ENCODE measurements around the gene FAAP100. TPM values are rescaled to one million over a fixed set of nuclear protein-coding genes. Genes with fewer than 3 reads are reported as not detected.

FAAP100 gene
- polyA plus RNA-seq, 1 of the 3 experiments (the other 2 are of a cell fraction): 18.9 TPM

DNA sequence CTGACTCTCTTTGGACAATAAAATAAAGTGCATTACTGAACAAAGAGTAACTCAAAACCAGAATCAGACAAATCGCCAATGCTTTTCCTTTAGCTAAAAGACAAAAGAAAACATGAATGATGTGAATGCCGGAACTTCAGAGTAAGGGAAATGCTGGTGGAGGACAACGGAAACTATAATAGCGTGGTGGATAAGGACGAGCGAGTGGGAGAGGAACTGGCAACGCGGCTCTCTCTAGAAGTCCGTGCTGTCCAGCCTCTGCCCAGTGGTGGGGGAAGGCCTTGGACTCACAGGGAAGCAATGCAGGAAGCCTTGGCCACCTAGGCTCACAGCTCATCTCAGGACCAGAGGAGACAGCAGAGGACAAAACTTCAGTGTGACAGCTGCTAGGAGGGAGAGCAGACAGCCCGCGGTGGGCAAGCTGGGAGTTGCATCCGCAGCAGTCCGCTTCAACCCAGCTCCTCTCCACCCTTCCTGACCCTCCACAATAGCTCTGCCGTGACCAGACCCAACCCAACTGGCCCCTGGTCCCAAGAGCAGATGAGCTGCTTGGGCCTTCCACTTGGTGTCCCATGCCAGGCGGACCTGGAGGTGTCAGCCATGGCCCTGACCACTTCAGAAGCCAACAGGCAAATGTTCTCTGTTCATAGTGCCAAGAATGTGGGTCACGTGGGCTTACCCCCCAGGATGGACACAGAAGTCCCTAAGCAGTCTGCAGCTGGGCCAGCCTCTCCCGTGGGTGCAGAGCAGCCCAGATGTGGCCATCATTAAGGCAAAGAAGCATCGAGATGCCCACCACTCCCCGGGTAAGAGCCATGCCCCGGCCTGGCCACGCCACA, 5.3 kb upstream of the FAAP100 start:
- Histone ChIP-seq H3K4me3 (ENCODE audit: low read depth in 2 of 2, low read length in 1 of 2) (no peak overlapping the region), H3K27me3 (ENCODE audit: insufficient read depth) (no peaks in the 10 kb centered on the region), H3F3A (replicated peaks; ENCODE audit: insufficient read depth) (peaks cover 55% of the 10 kb centered on the region), H3K4me1 (ENCODE audit: control insufficient read depth in 1 of 2, insufficient read depth in 2 of 2, low read depth in 1 of 2, low read length in 1 of 2) (peaks cover 12 to 25% of the 10 kb centered on the region in 2 experiments; a peak in 3 of 4 replicates), H3K79me2 (ENCODE audit: insufficient read depth) (peaks cover 40% of the 10 kb centered on the region), H2AFZ (ENCODE audit: low read depth) (no peak overlapping the region), H3K27ac (ENCODE audit: low read depth in 2 of 2, low read length in 1 of 2) (no peak overlapping the region), H3K36me3 (replicated peaks in 1 of 2; ENCODE audit: control insufficient read depth in 1 of 2, insufficient read depth in 2 of 2, low read length in 1 of 2) (peaks cover 35 to 37% of the 10 kb centered on the region in 2 experiments), H3K9me3 (no peaks in the 10 kb centered on the region), H3K4me2 (no peak overlapping the region), H3K9me2 (no peaks in the 10 kb centered on the region), H4K20me1 (ENCODE audit: insufficient read depth) (peaks cover 10% of the 10 kb centered on the region; the same call in 1 of the 2 replicates), H3K9ac (no peak overlapping the region)
- ChIA-PET POLR2A (interaction anchor here (0.9 kb wide), 1 partner anchor 9 kb away, joined by 4 read pairs; no protein-coding TSS in a partner anchor), CTCF (interaction anchor here (1.2 to 3.3 kb wide), 3 partner anchors 10 to 117 kb away, joined by 3 to 16 read pairs (median 6); no protein-coding TSS in a partner anchor)
- 88% methylated on average over 15 of the region's 21 CpGs for WGBS (ENCODE audit: low lambda C conversion rate)
- TF ChIP-seq RXRA (IDR thresholded peaks at IDR 0.05; ENCODE audit: borderline replicate concordance, low read depth) (no peak), ELF1 (IDR thresholded peaks at IDR 0.05) (no peak), GATA2 (CRISPR knock-in tag; IDR thresholded peaks at IDR 0.05) (no peak), POLR2AphosphoS5 (IDR thresholded peaks at IDR 0.05; ENCODE audit: low read depth, low read length) (no peak), RAD21 (IDR thresholded peaks at IDR 0.05; ENCODE audit: low read length) (no peak), IRF3 (IDR thresholded peaks at IDR 0.05; ENCODE audit: low read depth, low read length) (no peak), MXI1 (IDR thresholded peaks at IDR 0.05; ENCODE audit: low read depth, low read length) (no peak), FOXJ3 (CRISPR knock-in tag; IDR thresholded peaks at IDR 0.05) (no peak), JUND (IDR thresholded peaks at IDR 0.05) (no peak), GABPA (IDR thresholded peaks at IDR 0.05; ENCODE audit: low read depth) (no peak), NFIC (IDR thresholded peaks at IDR 0.05; ENCODE audit: borderline replicate concordance) (no peak), SMC3 (IDR thresholded peaks at IDR 0.05; ENCODE audit: low read depth, low read length) (no peak), EZH2phosphoT487 (IDR thresholded peaks at IDR 0.05; ENCODE audit: borderline replicate concordance, low read depth) (no peak), TCF12 (IDR thresholded peaks at IDR 0.05) (no peak), RFX5 (IDR thresholded peaks at IDR 0.05; ENCODE audit: low read length) (no peak), TEAD4 (IDR thresholded peaks at IDR 0.05; ENCODE audit: borderline replicate concordance, insufficient read depth) (no peak), NRF1 (IDR thresholded peaks at IDR 0.05; ENCODE audit: low read depth, low read length) (no peak)
- no peak for DNase-seq

- no peaks in the 10 kb centered on the region for H3K9me2 ChIP-seq
- peaks cover 37% of the 10 kb centered on the region for H3K79me2 ChIP-seq (ENCODE audit: insufficient read depth)
- CTCF ChIA-PET: interaction anchor here (1.2 to 3.3 kb wide), 3 partner anchors 10 to 116 kb away, joined by 3 to 16 read pairs (median 6); no protein-coding TSS in a partner anchor
- H2AFZ ChIP-seq (ENCODE audit: low read depth): no peak overlapping the region
- peaks cover 12 to 25% of the 10 kb centered on the region in 2 experiments; a peak in 3 of 4 replicates for H3K4me1 ChIP-seq (ENCODE audit: control insufficient read depth in 1 of 2, insufficient read depth in 2 of 2, low read depth in 1 of 2, low read length in 1 of 2)
- peaks cover 55% of the 10 kb centered on the region for H3F3A ChIP-seq (replicated peaks; ENCODE audit: insufficient read depth)
- peak overlapping the region; percentile 49 for H3K4me2 ChIP-seq
- WGBS (ENCODE audit: low lambda C conversion rate): 87% methylated on average over 5 of the region's 6 CpGs
- no peaks in the 10 kb centered on the region for H3K9me3 ChIP-seq
- DNase-seq: no peak
- H3K9ac ChIP-seq: no peak overlapping the region
- no peak overlapping the region for H3K4me3 ChIP-seq (ENCODE audit: low read depth in 2 of 2, low read length in 1 of 2)
- H3K27ac ChIP-seq (ENCODE audit: low read depth in 2 of 2, low read length in 1 of 2): peak overlapping the region in 1 of 2 experiments; percentile 18; a peak in 1 of 4 replicates
- H3K27me3 ChIP-seq (ENCODE audit: insufficient read depth): no peaks in the 10 kb centered on the region
- H4K20me1 ChIP-seq (ENCODE audit: insufficient read depth): peaks cover 10% of the 10 kb centered on the region; the same call in 1 of the 2 replicates
- POLR2A ChIA-PET: interaction anchor here (0.9 kb wide), 1 partner anchor 10 kb away, joined by 4 read pairs; no protein-coding TSS in a partner anchor
- peaks cover 29 to 37% of the 10 kb centered on the region in 2 experiments for H3K36me3 ChIP-seq (replicated peaks in 1 of 2; ENCODE audit: control insufficient read depth in 1 of 2, insufficient read depth in 2 of 2, low read length in 1 of 2)
- TF ChIP-seq RFX5 (IDR thresholded peaks at IDR 0.05; ENCODE audit: low read length): no peak
- TF ChIP-seq FOSL2 (IDR thresholded peaks at IDR 0.05; ENCODE audit: borderline replicate concordance, low read depth): no peak
- TF ChIP-seq MXI1 (IDR thresholded peaks at IDR 0.05; ENCODE audit: low read depth, low read length): no peak
- no peak for TF ChIP-seq TEAD4 (IDR thresholded peaks at IDR 0.05; ENCODE audit: borderline replicate concordance, insufficient read depth)
- no peak for TF ChIP-seq USF1 (IDR thresholded peaks at IDR 0.05; ENCODE audit: borderline replicate concordance, low read depth)
- no peak for TF ChIP-seq NRF1 (IDR thresholded peaks at IDR 0.05; ENCODE audit: low read depth, low read length)
- no peak for TF ChIP-seq TAF1 (IDR thresholded peaks at IDR 0.05; ENCODE audit: borderline replicate concordance, low read depth, low read length)
- TF ChIP-seq GABPA (IDR thresholded peaks at IDR 0.05; ENCODE audit: low read depth): no peak
- no peak for TF ChIP-seq ELF1 (IDR thresholded peaks at IDR 0.05)
- TF ChIP-seq RAD21 (IDR thresholded peaks at IDR 0.05; ENCODE audit: low read length): no peak
- TF ChIP-seq SMC3 (IDR thresholded peaks at IDR 0.05; ENCODE audit: low read depth, low read length): no peak
- no peak for TF ChIP-seq POLR2AphosphoS5 (IDR thresholded peaks at IDR 0.05; ENCODE audit: low read depth, low read length)
- no peak for TF ChIP-seq JUND (IDR thresholded peaks at IDR 0.05)
- no peak for TF ChIP-seq FOXM1 (IDR thresholded peaks at IDR 0.05; ENCODE audit: low read depth)
- TF ChIP-seq SIN3A (IDR thresholded peaks at IDR 0.05; ENCODE audit: borderline replicate concordance, low read depth, low read length): no peak
- TF ChIP-seq PBX3 (IDR thresholded peaks at IDR 0.05): no peak
Measured at GRCh38 chr17:81556863-81557262, 4.7 kb upstream of the FAAP100 start.
